ENCODE results near the gene HOMER2. TPM values are rescaled to one million over a fixed set of nuclear protein-coding genes. Genes with fewer than 3 reads are reported as not detected.

HOMER2 gene
- total RNA-seq, 1 donor from 2014 or later, result 8.5 TPM

- DNase-seq (ENCODE audit: extremely low read depth, low read depth, low spot score), result no peak
These were observed 144.4 kb downstream of the HOMER2 start for GRCh38 chr15:82807920-82808633.

GRCh38 chr15:82805994-82806406 lies 146.5 kb downstream of the HOMER2 start, which contains the start of gene FSD2:
FSD2 (minus strand) TSS chr15:82806069; CDS start chr15:82787390, 18,679 bp downstream.
- no peak for DNase-seq (ENCODE audit: extremely low read depth, low read depth, low spot score)

DNA sequence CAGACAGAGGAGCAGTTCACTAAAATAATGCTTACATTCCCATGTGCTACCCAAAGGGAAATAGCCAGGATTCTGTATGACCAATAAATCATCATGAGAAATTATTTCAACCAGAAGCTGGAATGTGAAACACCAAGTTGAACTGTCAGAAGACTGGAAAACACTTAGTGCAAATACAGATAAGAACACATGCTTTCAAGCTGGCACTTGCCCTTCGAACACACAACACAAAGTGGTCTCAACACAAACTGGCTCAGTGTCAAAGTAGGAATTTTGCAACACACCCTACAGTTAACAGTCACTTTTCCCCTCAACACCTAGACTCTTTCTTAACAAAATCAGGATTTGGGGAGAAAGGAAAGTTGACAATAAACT lies 148.0 kb downstream of the HOMER2 start:
- DNase-seq (ENCODE audit: extremely low read depth, low read depth, low spot score), result no peak

GRCh38 chr15:82803793-82804574 lies 148.5 kb downstream of the HOMER2 start:
- no peak for DNase-seq (ENCODE audit: extremely low read depth, low read depth, low spot score)

DNA sequence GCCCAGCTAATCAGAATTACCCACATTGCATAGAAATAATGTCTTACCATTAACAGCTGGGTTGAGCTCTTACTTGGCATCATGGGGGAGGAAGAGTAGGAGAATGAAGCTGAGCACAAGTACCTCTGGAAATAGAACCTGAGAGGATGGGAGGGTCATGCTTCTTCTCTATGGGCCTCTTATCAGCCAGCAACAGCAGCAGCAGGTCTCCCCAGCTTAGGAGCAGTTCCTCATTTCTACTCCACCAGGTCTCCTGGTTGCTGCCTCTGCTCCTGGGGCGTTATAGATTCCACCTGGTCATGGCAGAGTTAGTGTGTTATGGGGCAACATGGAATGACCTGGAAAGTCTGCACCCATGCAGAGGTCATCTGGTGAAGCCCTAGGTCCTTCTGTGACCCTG lies 150.0 kb downstream of the HOMER2 start:
- no peak for DNase-seq (ENCODE audit: extremely low read depth, low read depth, low spot score)

DNA sequence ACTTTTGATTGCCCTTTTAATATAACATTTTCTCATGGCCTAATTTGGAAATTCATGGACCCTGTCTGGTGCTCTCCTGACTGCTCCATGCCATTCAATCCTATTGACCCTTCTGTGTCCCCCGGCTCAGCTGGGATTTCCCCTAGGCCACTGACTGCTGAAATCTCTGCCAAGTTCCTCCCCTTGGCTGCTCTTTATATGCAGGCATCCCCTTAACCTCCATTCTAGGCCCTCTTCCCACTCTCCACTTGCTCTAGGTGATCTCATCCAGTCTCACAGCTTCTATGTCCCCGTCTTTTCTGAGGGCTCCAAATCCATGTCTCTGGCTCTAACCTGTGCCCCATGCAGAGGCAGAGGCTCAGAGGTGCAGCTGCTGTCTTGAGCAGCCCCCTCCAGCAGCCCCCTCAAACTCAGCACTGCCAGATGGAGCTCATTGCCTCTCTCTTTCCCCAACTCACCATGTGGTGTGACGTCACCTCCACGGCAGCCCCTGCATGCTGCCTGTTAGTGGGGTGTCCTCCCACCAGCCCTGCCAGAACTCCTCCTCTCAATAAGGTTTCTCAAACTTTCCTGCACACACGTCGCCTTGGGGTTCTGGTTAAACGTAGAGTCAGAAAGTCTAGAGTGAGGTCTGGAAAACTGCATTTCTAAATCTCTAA lies 153.2 kb downstream of the HOMER2 start:
- DNase-seq (ENCODE audit: extremely low read depth, low read depth, low spot score), result no peak

Other genes with a start within 250 kb of the HOMER2 start
- gene AP3B2, start 242.8 kb downstream of the HOMER2 start, total RNA-seq, result not detected in 2 replicates
- gene FSD2, start 146.7 kb downstream of the HOMER2 start, total RNA-seq, result 0.47 TPM in 1 of 2 replicates, not detected in the other
- gene WHAMM, start 143.1 kb downstream of the HOMER2 start, total RNA-seq, result 7.9 and 11.6 TPM in 2 replicates
- 16.5 and 17.5 TPM in 2 replicates for gene RAMAC, start 33.5 kb upstream of the HOMER2 start, total RNA-seq
- gene C15orf40, start 58.9 kb upstream of the HOMER2 start, total RNA-seq, result 8.0 and 14.9 TPM in 2 replicates
- gene BTBD1, start 114.5 kb upstream of the HOMER2 start, total RNA-seq, result 94.9 and 111 TPM in 2 replicates
- 23.0 and 38.0 TPM in 2 replicates for gene TM6SF1, start 154.9 kb upstream of the HOMER2 start, total RNA-seq

All from glomerular endothelial cell (primary cell).